Immature natural killer cell (primary cell): ENCODE data around the gene RCAN1. TPM values are rescaled to one million over a fixed set of nuclear protein-coding genes. Genes with fewer than 3 reads are reported as not detected.

ENCODE experiments used
- DNase-seq, 3 donors: peaks; one replicate each; pipeline ENCODE4 v3.0.0; 2022; ENCODE audit warnings: mixed read lengths in 1 of 3
- H3K27ac Mint-ChIP-seq, 6 donors: one replicate each; pipeline ENCODE4 v1.8.0; 2020; ENCODE audit warnings: mixed read lengths in 6 of 6, mild to moderate bottlenecking in 5 of 6, inconsistent platforms in 4 of 6, moderate library complexity in 3 of 6
- H3K27me3 Mint-ChIP-seq, 3 donors: one replicate each; pipeline ENCODE4 v1.8.0; 2020 to 2021; ENCODE audit warnings: low read depth in 3 of 3, mild to moderate bottlenecking in 3 of 3, mixed read lengths in 3 of 3, moderate library complexity in 3 of 3, inconsistent platforms in 1 of 3
- H3K36me3 Mint-ChIP-seq, 3 donors: one replicate each; pipeline ENCODE4 v1.8.0; 2020; ENCODE audit warnings: mixed read lengths in 3 of 3, inconsistent platforms in 2 of 3, mild to moderate bottlenecking in 2 of 3
- H3K4me1 Mint-ChIP-seq, 2 donors: one replicate each; pipeline ENCODE4 v1.8.0; 2020; ENCODE audit warnings: inconsistent platforms in 2 of 2, mild to moderate bottlenecking in 2 of 2, mixed read lengths in 2 of 2, moderate library complexity in 1 of 2
- H3K4me3 Mint-ChIP-seq, 5 donors: one replicate each; pipeline ENCODE4 v1.8.0; 2020; ENCODE audit warnings: mild to moderate bottlenecking in 5 of 5, mixed read lengths in 5 of 5, inconsistent platforms in 3 of 5, moderate library complexity in 3 of 5
- H3K9me3 Mint-ChIP-seq, 6 donors: one replicate each; pipeline ENCODE4 v1.8.0; 2020; ENCODE audit warnings: mild to moderate bottlenecking in 6 of 6, mixed read lengths in 6 of 6, inconsistent platforms in 4 of 6, moderate library complexity in 3 of 6
- polyA plus RNA-seq, 3 donors: library from polyadenylated mRNA; unstranded; fragments of 300-500 nt; fragmentation: Illumina TruSeq; gene quantifications; one replicate each; pipeline ENCODE4 v1.2.3, GENCODE V29; 2021

RCAN1 gene
- polyA plus RNA-seq, 3 donors from 2014 or later, result 14.2 to 24.6 (median 17.5) TPM

DNA sequence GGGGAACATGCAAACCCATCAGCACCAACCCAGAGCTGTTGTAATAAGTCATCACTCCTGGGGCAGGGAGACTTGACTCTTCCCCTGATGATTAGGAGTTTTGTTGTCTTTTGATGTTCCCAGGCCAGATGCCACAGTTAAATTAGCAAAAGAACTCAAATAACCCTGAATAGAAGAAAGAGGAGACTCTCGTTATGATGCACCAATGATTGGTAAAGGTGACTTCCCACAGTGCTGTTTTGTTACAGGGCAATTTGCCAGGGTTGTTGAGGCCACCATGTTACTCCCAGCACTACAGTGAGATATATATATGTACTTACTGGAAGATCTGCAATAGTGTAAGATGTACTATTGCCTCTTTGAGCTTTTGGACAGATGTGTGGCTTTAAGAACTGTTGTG, 24.3 kb upstream of the RCAN1 start:
- Mint-ChIP-seq H3K36me3 (no peaks in the 10 kb centered on the region), H3K27ac (peak overlapping the region in 1 of 6 donors; percentile 32), H3K27me3 (peaks cover 0 to 9% (median 2%) of the 10 kb centered on the region in 3 donors), H3K4me1 (peaks cover 10 to 19% of the 10 kb centered on the region in 2 donors), H3K9me3 (no peaks in the 10 kb centered on the region), H3K4me3 (peak overlapping the region in 1 of 5 donors; percentile 37)
- DNase-seq, result no peak

DNA sequence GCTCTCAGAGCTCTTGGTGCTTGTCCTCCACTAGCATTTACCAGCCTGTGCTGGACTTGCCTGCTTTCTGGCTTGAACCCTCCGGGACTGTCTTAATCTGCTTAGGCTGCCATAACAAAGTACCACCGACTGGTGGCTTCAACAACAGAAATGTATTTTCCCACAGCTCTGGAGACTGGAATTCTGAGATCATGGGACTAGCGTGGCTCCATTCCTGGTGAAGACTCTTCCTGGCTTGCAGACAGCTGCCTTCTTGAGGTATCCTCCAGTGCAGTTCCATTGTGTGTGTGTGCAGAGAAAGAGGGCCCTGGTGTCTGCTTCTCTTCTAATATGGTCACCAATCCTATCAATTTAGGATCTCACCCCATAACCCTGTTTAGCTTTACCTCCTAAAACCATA, 22.0 kb upstream of the RCAN1 start:
- peaks cover 10 to 19% of the 10 kb centered on the region in 2 donors for H3K4me1 Mint-ChIP-seq
- no peaks in the 10 kb centered on the region for H3K9me3 Mint-ChIP-seq
- H3K27ac Mint-ChIP-seq, result no peak overlapping the region
- H3K4me3 Mint-ChIP-seq, result no peak overlapping the region
- peaks cover 0 to 13% (median 3%) of the 10 kb centered on the region in 3 donors for H3K27me3 Mint-ChIP-seq
- H3K36me3 Mint-ChIP-seq, result no peaks in the 10 kb centered on the region
- DNase-seq, result no peak

- no peak overlapping the region for H3K27ac Mint-ChIP-seq
- peaks cover 5 to 7% of the 10 kb centered on the region in 2 donors for H3K4me1 Mint-ChIP-seq
Observed at GRCh38 chr21:34635307-34635706, 20.4 kb upstream of the RCAN1 start.

DNA sequence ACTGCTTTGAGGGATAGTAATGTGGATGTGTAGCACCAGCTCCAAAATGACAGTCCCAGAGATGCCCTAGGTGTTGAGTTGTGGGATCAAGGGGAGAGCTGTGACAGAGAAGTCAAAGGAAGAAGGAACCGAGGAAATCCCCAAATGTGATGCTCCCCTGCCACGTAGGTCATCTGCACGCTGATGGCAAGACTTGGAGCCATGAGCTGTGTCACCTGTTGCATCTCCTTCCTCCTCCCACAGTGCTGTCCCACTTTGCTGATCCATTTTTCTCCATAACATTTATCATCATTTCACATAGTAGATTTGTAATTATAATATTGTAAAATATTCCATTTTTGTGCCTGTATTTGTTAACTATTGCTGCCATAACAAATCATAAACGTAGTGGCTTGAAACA, 17.6 kb upstream of the RCAN1 start:
- no peak overlapping the region for H3K27ac Mint-ChIP-seq
- H3K36me3 Mint-ChIP-seq, result no peaks in the 10 kb centered on the region
- no peak for DNase-seq
- H3K4me1 Mint-ChIP-seq, result no peaks in the 10 kb centered on the region
- no peaks in the 10 kb centered on the region for H3K9me3 Mint-ChIP-seq
- H3K4me3 Mint-ChIP-seq, result no peak overlapping the region
- peaks cover 0 to 16% (median 3%) of the 10 kb centered on the region in 3 donors for H3K27me3 Mint-ChIP-seq

More at GRCh38 chr21:34635307-34635706, 20.4 kb upstream of the RCAN1 start:
- DNase-seq, result no peak
- no peak overlapping the region for H3K4me3 Mint-ChIP-seq
- H3K36me3 Mint-ChIP-seq, result no peaks in the 10 kb centered on the region
- H3K27me3 Mint-ChIP-seq, result peaks cover 0 to 13% (median 3%) of the 10 kb centered on the region in 3 donors
- no peaks in the 10 kb centered on the region for H3K9me3 Mint-ChIP-seq

DNA sequence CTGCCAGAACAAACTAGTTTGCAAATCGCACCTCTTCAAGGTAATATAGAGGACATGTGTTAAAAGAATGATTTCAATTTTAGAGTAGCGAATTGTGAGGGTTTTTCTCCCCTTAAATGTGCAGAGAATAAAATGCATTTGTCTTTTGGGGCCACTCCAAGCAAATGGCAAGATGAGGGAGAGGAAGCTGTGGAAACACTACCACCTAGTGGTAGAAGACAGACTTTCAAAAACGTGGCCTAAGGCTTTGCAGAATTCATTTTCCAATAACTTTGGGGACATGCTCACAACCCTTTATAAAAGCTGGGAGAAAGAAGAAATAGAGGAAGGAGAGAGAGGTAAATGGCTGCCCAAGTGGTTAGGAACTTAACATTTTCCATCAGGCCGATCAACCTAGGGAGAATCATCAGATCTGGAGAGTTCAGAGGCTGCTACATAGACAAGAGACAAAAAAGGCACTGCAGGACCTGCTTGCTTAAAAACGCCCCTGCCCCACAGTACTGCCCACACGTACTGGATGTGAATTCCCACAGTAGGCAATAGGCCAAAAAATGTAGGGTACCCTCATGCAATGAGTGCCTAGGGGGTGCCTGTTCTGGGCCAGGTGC, 15.7 kb upstream of the RCAN1 start:
- H3K9me3 Mint-ChIP-seq, result no peaks in the 10 kb centered on the region
- H3K4me3 Mint-ChIP-seq, result no peak overlapping the region
- peak; percentile 46 to 56 (median 55) for DNase-seq
- no peaks in the 10 kb centered on the region for H3K36me3 Mint-ChIP-seq
- no peaks in the 10 kb centered on the region for H3K4me1 Mint-ChIP-seq
- peaks cover 0 to 15% (median 2%) of the 10 kb centered on the region in 3 donors for H3K27me3 Mint-ChIP-seq
- H3K27ac Mint-ChIP-seq, result no peak overlapping the region

- no peak for DNase-seq
- Mint-ChIP-seq H3K4me1 (no peaks in the 10 kb centered on the region), H3K36me3 (no peaks in the 10 kb centered on the region), H3K9me3 (no peaks in the 10 kb centered on the region), H3K27ac (no peak overlapping the region), H3K4me3 (no peak overlapping the region), H3K27me3 (peaks cover 0 to 20% (median 4%) of the 10 kb centered on the region in 3 donors)
Observed at GRCh38 chr21:34626131-34626530, 11.2 kb upstream of the RCAN1 start.

- H3K36me3 Mint-ChIP-seq, result no peaks in the 10 kb centered on the region
- no peak overlapping the region for H3K4me3 Mint-ChIP-seq
- no peak for DNase-seq
- peaks cover 0 to 20% (median 4%) of the 10 kb centered on the region in 3 donors for H3K27me3 Mint-ChIP-seq
- H3K27ac Mint-ChIP-seq, result no peak overlapping the region
- H3K4me1 Mint-ChIP-seq, result no peaks in the 10 kb centered on the region
- no peaks in the 10 kb centered on the region for H3K9me3 Mint-ChIP-seq
Observed at GRCh38 chr21:34625030-34625593, 10.2 kb upstream of the RCAN1 start.

- H3K4me1 Mint-ChIP-seq, result no peaks in the 10 kb centered on the region
- DNase-seq, result no peak
- no peaks in the 10 kb centered on the region for H3K9me3 Mint-ChIP-seq
- H3K27ac Mint-ChIP-seq, result no peak overlapping the region
- H3K27me3 Mint-ChIP-seq, result peaks cover 0 to 20% (median 6%) of the 10 kb centered on the region in 3 donors
- H3K36me3 Mint-ChIP-seq, result no peaks in the 10 kb centered on the region
- no peak overlapping the region for H3K4me3 Mint-ChIP-seq
Observed at GRCh38 chr21:34623516-34623915, 8.6 kb upstream of the RCAN1 start.

GRCh38 chr21:34621434-34622350, 6.8 kb upstream of the RCAN1 start:
- Mint-ChIP-seq H3K36me3 (no peaks in the 10 kb centered on the region), H3K27ac (no peak overlapping the region)

GRCh38 chr21:34619841-34620665, 5.1 kb upstream of the RCAN1 start:
- peaks cover 4 to 9% of the 10 kb centered on the region in 2 donors for H3K4me1 Mint-ChIP-seq
- peaks cover 0 to 14% (median 7%) of the 10 kb centered on the region in 3 donors for H3K27me3 Mint-ChIP-seq
- no peak overlapping the region for H3K27ac Mint-ChIP-seq
- H3K4me3 Mint-ChIP-seq, result no peak overlapping the region
- no peak for DNase-seq
- H3K9me3 Mint-ChIP-seq, result no peaks in the 10 kb centered on the region
- H3K36me3 Mint-ChIP-seq, result no peaks in the 10 kb centered on the region

More at GRCh38 chr21:34621434-34622350, 6.8 kb upstream of the RCAN1 start:
- Mint-ChIP-seq H3K4me3 (no peak overlapping the region), H3K27me3 (peaks cover 0 to 19% (median 7%) of the 10 kb centered on the region in 3 donors), H3K9me3 (no peaks in the 10 kb centered on the region), H3K4me1 (no peaks in the 10 kb centered on the region)
- no peak for DNase-seq

DNA sequence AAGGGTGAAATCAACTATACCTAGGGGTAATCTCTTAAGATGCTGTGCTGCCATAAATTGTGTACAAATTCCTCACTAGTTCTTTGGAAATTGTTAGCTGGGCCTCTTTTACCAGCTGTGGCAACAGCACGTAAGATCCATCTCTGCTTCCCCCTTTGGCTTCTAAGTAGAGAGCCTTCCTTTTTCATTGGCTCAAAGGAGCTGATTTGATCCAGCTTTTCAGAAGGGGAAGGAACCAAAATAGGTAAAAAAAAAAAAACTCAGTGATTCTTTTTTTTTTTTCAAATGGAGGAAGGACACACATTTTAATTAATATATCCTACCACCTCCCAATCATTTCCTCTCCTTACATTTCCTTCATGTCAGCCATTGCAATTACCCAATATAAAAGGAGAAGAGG, 4.0 kb upstream of the RCAN1 start:
- H3K36me3 Mint-ChIP-seq, result no peaks in the 10 kb centered on the region
- no peak overlapping the region for H3K27ac Mint-ChIP-seq
- H3K27me3 Mint-ChIP-seq, result peaks cover 0 to 13% (median 7%) of the 10 kb centered on the region in 3 donors
- no peaks in the 10 kb centered on the region for H3K9me3 Mint-ChIP-seq
- no peak for DNase-seq
- no peak overlapping the region for H3K4me3 Mint-ChIP-seq
- H3K4me1 Mint-ChIP-seq, result peaks cover 7 to 12% of the 10 kb centered on the region in 2 donors

- Mint-ChIP-seq H3K36me3 (no peaks in the 10 kb centered on the region), H3K27me3 (peaks cover 0 to 6% (median 3%) of the 10 kb centered on the region in 3 donors), H3K4me1 (peaks cover 13 to 22% of the 10 kb centered on the region in 2 donors), H3K9me3 (no peaks in the 10 kb centered on the region), H3K27ac (no peak overlapping the region), H3K4me3 (no peak overlapping the region)
- no peak for DNase-seq
Observed at GRCh38 chr21:34617753-34618339, 2.9 kb upstream of the RCAN1 start.

DNA sequence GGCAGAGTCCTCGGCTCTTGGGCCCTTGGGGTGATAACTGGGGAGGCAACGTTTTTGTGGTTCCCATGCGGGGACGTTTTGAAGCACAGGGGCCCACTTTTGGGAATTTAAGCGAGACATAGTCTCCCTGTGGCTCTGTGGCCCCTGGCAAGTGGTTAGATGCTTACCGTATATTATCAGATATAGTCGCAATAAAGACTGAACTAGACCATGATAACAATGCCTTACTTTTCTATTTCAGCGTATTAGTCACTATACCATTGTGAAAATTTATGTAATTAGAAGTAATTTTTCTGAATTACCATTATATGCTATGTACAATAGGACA, 538 bp upstream of the RCAN1 start:
- H3K4me3 Mint-ChIP-seq, result peak overlapping the region; percentile 90 to 96 (median 91)
- H3K27ac Mint-ChIP-seq, result peak overlapping the region; percentile 85 to 96 (median 92)
- no peaks in the 10 kb centered on the region for H3K9me3 Mint-ChIP-seq
- DNase-seq, result no peak
- no peaks in the 10 kb centered on the region for H3K36me3 Mint-ChIP-seq
- peaks cover 2 to 5% (median 3%) of the 10 kb centered on the region in 3 donors for H3K27me3 Mint-ChIP-seq
- H3K4me1 Mint-ChIP-seq, result peaks cover 15 to 25% of the 10 kb centered on the region in 2 donors
